ENCODE data around the gene NUP205.
"Not testable (repeated sequence)": the region's sequence is repeated elsewhere in the genome, so short reads cannot be mapped to it uniquely, and the experiment has no call there.

The NUP205 gene

GRCh38 chr7:135668852-135669395 is 111.2 kb downstream of the NUP205 start:
- DNase-seq, result not testable (repeated sequence)

- DNase-seq, result no peak
These were observed 112.1 kb downstream of the NUP205 start for GRCh38 chr7:135669774-135670173.

- no peak for DNase-seq
These were observed 112.5 kb downstream of the NUP205 start for GRCh38 chr7:135670179-135670578.

DNA sequence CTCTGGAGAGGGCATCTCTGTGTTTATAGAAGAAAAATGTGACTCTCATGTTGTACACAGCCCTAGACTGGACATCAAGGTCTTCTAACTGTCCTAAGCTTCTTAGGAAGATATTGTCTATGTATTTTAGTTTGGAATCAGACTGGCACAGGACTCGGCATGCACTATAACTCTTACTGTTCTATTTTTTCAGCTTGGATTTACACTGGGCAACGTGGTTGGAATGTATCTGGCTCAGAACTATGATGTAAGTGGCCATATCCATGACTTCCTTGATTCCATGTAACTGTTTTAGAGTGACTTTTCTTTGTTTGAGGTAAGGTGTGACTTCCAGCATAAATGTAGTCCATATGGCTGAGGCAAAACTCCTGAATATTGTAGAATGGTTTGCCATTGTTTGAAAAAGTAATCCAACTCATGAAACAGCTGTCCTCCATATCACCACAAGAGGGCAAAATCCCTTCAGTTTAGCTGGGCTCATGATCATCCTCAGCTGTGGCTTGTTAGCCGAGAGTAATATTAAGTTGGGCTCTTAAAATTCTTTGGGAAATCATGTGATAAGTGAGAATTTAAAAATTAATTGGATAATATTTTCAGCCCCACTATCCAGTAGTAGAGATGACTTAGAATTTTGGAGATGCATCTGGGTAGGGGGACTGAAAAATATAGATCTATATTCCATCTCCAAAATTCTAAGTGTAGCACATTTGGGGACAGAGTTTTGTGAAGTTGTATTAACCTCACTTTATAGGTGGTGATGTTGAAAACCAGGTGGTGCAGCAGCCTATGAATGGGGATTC is 115.0 kb downstream of the NUP205 start:
- DNase-seq, result peak; percentile 43

DNA sequence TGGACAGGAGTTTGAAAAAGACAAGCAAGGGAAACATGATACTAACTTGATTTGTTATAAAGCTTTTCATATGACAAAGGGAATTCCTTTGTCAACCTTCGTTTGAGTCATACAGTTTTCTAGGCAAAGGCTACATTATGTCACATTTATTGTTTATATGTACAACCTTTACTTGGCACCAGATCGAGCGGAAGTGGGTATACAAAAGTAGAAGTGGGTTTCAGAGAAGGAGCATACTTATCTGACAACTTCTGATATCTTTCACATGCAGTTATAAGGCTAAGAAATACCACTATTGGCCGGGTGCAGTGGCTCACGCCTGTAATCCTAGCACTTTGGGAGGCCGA is 115.6 kb downstream of the NUP205 start:
- DNase-seq, result no peak

DNA sequence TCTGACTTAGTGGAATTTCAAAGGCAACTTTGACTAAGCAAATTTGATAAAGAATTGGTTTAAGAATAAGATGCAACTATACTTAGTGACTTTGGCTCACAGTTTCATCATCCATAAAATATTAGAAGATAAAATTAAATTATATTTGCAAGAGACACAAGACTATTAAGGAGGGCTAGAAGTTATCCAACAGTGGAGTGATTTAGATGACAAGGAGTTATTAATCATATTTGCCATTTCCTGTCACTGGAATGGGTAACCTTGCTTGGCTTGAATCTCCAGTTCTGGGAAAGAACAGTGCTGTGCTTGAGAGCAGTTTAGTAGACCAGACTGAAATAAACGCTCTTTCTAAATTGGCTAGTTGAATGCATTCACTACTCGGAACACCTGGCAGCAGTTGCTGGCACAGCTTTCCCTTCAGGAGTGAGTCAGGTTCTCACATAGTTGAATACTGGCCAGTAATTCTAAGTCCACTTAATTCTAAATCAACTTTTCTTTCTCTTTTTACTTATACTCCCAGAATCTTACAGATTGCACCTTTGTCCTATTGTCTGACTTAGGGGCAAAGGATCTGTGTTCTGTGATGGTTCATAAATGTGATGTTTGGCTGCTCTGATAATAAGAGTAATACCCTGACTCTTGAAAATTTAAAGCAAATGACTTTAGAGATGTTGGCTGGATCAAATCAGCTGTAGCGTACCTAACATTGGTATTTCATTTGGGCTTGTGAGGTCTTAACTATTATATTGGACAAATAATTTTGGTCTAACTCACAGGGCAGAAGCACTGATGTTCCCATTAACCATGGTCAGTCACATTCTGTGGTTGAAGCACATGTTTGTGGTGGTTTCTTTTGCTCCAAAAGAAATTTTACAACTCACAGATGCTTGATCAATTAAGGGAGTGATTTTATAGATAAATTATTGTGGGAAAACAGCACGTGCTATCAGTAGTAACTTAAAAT is 121.2 kb downstream of the NUP205 start:
- no peak for DNase-seq

GRCh38 chr7:135681762-135682161 is 124.0 kb downstream of the NUP205 start:
- no peak for DNase-seq

- no peak for DNase-seq
These were observed 124.5 kb downstream of the NUP205 start for GRCh38 chr7:135682191-135682590.

GRCh38 chr7:135683609-135684008 is 125.9 kb downstream of the NUP205 start:
- DNase-seq, result no peak

DNA sequence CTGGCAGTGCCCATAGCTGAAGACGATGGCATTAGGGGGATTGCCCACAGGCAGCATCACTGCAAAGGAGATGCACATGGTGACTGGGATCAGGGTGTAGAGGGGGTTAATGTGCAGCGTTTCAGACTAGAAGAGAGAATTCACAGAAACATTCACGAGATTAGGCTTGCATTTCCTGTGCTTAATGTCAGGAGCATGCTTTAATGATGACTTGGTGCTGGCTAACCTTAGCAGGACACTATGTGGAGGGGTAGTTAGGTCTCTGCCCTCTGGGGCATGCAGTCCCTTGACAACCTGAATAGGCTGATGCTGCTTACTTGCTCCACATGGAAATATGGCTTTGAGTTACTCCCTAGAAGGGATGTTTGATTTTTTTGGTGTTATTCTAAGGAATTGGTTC is 126.4 kb downstream of the NUP205 start:
- no peak for DNase-seq

- DNase-seq, result no peak
These were observed 127.0 kb downstream of the NUP205 start for GRCh38 chr7:135684699-135685098.

DNA sequence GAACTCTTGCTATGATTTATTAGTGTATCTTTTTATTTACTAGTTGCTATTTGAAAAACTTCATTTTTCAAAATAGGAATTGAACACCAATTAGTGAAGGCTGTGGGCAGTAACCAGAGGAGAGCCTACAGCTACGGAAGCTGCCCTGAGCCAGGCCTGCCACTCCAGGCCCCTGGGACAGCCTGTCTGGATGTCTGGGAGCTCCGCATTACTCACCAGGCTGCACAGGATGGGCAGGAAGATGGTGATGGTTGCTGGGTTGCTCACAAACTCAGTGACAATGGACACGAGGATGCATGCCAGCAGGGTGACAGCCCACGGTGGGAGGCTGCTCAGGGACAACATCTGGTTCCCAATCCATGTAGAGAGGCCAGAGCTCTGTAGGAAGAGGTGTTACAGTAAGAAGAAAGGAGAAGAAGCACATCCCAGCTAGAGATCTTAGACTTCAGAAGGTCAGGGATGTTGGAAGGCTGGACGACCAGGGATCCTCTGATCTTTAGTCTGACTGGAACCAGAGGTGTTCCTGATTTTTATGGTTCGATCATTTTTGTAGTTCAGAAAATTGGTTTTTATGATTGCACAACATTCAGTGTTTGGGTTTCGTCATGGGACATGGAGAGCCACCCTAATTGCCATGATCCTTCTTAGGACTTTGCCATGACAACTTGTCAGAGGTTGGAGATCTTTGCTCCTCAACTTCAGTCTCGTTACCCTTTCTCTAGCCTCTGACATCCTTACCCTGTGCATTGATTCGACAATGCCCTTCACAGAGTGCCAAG is 127.8 kb downstream of the NUP205 start:
- no peak for DNase-seq

DNA sequence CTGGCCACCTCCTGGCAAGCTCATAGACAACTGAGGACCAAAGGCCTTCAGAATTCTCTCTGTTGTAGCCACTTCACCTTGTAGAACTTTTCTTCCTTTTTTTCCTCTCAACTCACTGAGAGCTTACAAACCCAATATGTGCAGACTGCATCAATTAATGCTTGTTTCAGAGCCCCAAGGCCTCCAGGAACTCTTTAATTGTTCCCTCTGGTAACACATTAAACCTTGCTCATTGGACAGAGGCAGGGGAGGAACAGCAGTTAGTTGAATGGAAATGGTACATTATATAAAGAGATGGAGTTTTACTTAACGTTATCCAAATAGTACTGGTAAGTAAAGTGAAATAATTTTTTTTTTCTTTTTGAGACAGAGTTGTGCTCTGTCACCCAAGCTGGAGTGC is 129.7 kb downstream of the NUP205 start:
- DNase-seq, result no peak

- DNase-seq, result no peak
These were observed 132.8 kb downstream of the NUP205 start for GRCh38 chr7:135690566-135690965.

- no peak for DNase-seq
These were observed 134.3 kb downstream of the NUP205 start for GRCh38 chr7:135692055-135692454.

GRCh38 chr7:135692606-135693005 is 134.9 kb downstream of the NUP205 start:
- not testable (repeated sequence) for DNase-seq

GRCh38 chr7:135693558-135693957 is 135.8 kb downstream of the NUP205 start:
- DNase-seq, result no peak

- DNase-seq, result no peak
These were observed 139.7 kb downstream of the NUP205 start for GRCh38 chr7:135697276-135698049.
